B cell (primary cell): ENCODE measurements around the gene TGFBR3. TPM values are rescaled to one million over a fixed set of nuclear protein-coding genes. Genes with fewer than 3 reads are reported as not detected.

Experiments
- ATAC-seq: fragments of 200-7000 bp; cut with Tn5 transposase; one replicate; pipeline ENCODE4 v1.10.0; 2021; ENCODE audit warnings: low read depth, mild to moderate bottlenecking, moderate number of reproducible peaks, moderate library complexity
- CTCF ChIA-PET: fragments of 350-600 bp; sonication (Branson Sonifier 250); formaldehyde crosslinking; loops from one replicate; lab custom pipeline; 2021; ENCODE audit warnings: antibody characterized with exemption, inconsistent platforms; lab: Charles Lee
- POLR2A ChIA-PET: fragments of 350-600 bp; sonication (Branson Sonifier 250); formaldehyde crosslinking; loops from one replicate; lab custom pipeline; 2021; ENCODE audit warnings: antibody characterized with exemption; lab: Charles Lee
- DNase-seq: peaks from one replicate; pipeline ENCODE4 v3.0.0; 2013
- H2AFZ ChIP-seq: 2 replicates; pipeline ENCODE4 v1.6.1; 2012; ENCODE audit warnings: mild to moderate bottlenecking, low read depth, low read length; ENCODE audit not compliant: insufficient read depth, poor library complexity, severe bottlenecking
- H3K27ac ChIP-seq, 2 donors: 1 replicate in 1 of 2; 2 replicates in 1 of 2; pipeline ENCODE4 v1.5.1; 2012 to 2013; ENCODE audit warnings: low read length in 2 of 2, mild to moderate bottlenecking in 2 of 2, moderate library complexity in 1 of 2
- H3K27me3 ChIP-seq, 4 experiments: fragments of 200-600 bp in 1 of 4; sonication (generic) in 1 of 4; replicated peaks in 1 of 4; 1 replicate in 2 of 4; 2 replicates in 2 of 4; pipeline versions ENCODE4 v1.6.1 to v1.7.0; 2013 to 2016; ENCODE audit warnings: low read length in 3 of 4, mild to moderate bottlenecking in 2 of 4, mixed read lengths in 1 of 4, moderate library complexity in 1 of 4; ENCODE audit not compliant: insufficient read depth in 4 of 4, control insufficient read depth in 3 of 4; ENCODE audit errors: control extremely low read depth in 1 of 4
- H3K36me3 ChIP-seq, 2 experiments: replicated peaks in 1 of 2; 1 replicate in 1 of 2; 2 replicates in 1 of 2; pipeline versions ENCODE4 v1.6.1 to v1.7.1; 2013; ENCODE audit warnings: low read length in 1 of 2; ENCODE audit not compliant: insufficient read depth in 2 of 2, control insufficient read depth in 1 of 2; ENCODE audit errors: control extremely low read depth in 1 of 2, extremely low read depth in 1 of 2
- H3K4me1 ChIP-seq, 2 donors: fragments of 200-600 bp in 1 of 2; sonication (generic) in 1 of 2; 1 replicate in 1 of 2; 2 replicates in 1 of 2; pipeline versions ENCODE4 v1.5.1 to v1.6.1; 2013 to 2017; ENCODE audit warnings: low read length in 2 of 2; ENCODE audit not compliant: control insufficient read depth in 2 of 2, insufficient read depth in 2 of 2
- H3K4me2 ChIP-seq: replicated peaks from 2 replicates; pipeline ENCODE3; 2012; ENCODE audit warnings: mild to moderate bottlenecking, low read depth, low read length; ENCODE audit not compliant: poor library complexity, severe bottlenecking
- H3K4me3 ChIP-seq, 5 experiments: fragments of 200-600 bp in 1 of 5; sonication (generic) in 1 of 5; 1 replicate in 3 of 5; 2 replicates in 2 of 5; pipeline versions ENCODE4 v1.5.1 to v1.7.0; 2011 to 2016; ENCODE audit warnings: low read length in 4 of 5, mild to moderate bottlenecking in 4 of 5, low read depth in 2 of 5, control low read depth in 1 of 5, moderate library complexity in 1 of 5; ENCODE audit not compliant: insufficient read depth in 1 of 5; ENCODE audit errors: control extremely low read depth in 1 of 5, extremely low read depth in 1 of 5
- H3K79me2 ChIP-seq: fragments of 200-600 bp; sonication (generic); one replicate; pipeline ENCODE4 v1.6.0; 2016; ENCODE audit warnings: low read length; ENCODE audit not compliant: control insufficient read depth, insufficient read depth
- H3K9ac ChIP-seq: fragments of 200-600 bp; sonication (generic); 2 replicates; pipeline ENCODE4 v1.6.1; 2017; ENCODE audit warnings: mild to moderate bottlenecking, low read length, moderate library complexity
- H3K9me3 ChIP-seq, 3 donors: one replicate each; pipeline versions ENCODE4 v1.6.1 to v1.7.1; 2013; ENCODE audit warnings: low read length in 2 of 3; ENCODE audit not compliant: control insufficient read depth in 2 of 3, insufficient read depth in 1 of 3; ENCODE audit errors: control extremely low read depth in 1 of 3
- H4K20me1 ChIP-seq: 2 replicates; pipeline ENCODE4 v1.6.0; 2012; ENCODE audit warnings: mild to moderate bottlenecking, low read length; ENCODE audit not compliant: insufficient read depth, control insufficient read depth, poor library complexity, severe bottlenecking
- H3K27ac Mint-ChIP-seq: one replicate; pipeline ENCODE4 v1.8.0; 2021; ENCODE audit warnings: mixed read lengths
- H3K27me3 Mint-ChIP-seq: one replicate; pipeline ENCODE4 v1.8.0; 2021; ENCODE audit warnings: mixed read lengths
- H3K4me1 Mint-ChIP-seq: one replicate; pipeline ENCODE4 v1.8.0; 2021; ENCODE audit warnings: mixed read lengths
- H3K4me3 Mint-ChIP-seq: one replicate; pipeline ENCODE4 v1.8.0; 2021; ENCODE audit warnings: mixed read lengths
- H3K9me3 Mint-ChIP-seq: one replicate; pipeline ENCODE4 v1.8.0; 2022; ENCODE audit warnings: mixed read lengths; ENCODE audit not compliant: insufficient read depth
- EZH2 ChIP-seq: IDR thresholded peaks from 2 replicates; pipeline ENCODE4 v1.6.1; 2012; ENCODE audit warnings: borderline replicate concordance, low read depth, mild to moderate bottlenecking, moderate library complexity, low read length; ENCODE audit not compliant: insufficient read depth, poor library complexity, severe bottlenecking
- WGBS: methylation state at CpG from one replicate; pipeline ENCODE4 v1.1.5; 2013; ENCODE audit warnings: missing lambda C conversion rate; ENCODE audit not compliant: insufficient coverage; 5-methylcytosine and 5-hydroxymethylcytosine counted together
- intact Hi-C: fragments of 100-400 bp; cut with micrococcal nuclease; formaldehyde crosslinking; loops from one replicate; pipeline ENCODE4 v1.10.0; 2022
- polyA plus RNA-seq: library from polyadenylated mRNA; depleted of rRNA; stranded (reverse); fragments of >200 nt; gene quantifications from 2 replicates; pipeline ENCODE4 v1.2.3, GENCODE V29; 2012
- total RNA-seq, 2 donors: library from RNA; stranded (reverse); fragments of 120-200 nt in 1 of 2; gene quantifications; 1 replicate in 1 of 2; 2 replicates in 1 of 2; pipeline versions ENCODE4 v1.2.3 to v1.2.4, GENCODE V29; 2013 to 2022
- TF ChIP-seq, protein P1 (sequence below): fragments of 200-600 bp; IDR thresholded peaks from one replicate; pipeline ENCODE4 v1.8.0; 2022; ENCODE audit warnings: antibody characterized with exemption, mild to moderate bottlenecking

The TGFBR3 gene
- total and polyA plus RNA-seq, 2 donors (not counting 1 experiment from before 2014, with no cell fraction given) = 0.10 to 0.12 TPM

DNA sequence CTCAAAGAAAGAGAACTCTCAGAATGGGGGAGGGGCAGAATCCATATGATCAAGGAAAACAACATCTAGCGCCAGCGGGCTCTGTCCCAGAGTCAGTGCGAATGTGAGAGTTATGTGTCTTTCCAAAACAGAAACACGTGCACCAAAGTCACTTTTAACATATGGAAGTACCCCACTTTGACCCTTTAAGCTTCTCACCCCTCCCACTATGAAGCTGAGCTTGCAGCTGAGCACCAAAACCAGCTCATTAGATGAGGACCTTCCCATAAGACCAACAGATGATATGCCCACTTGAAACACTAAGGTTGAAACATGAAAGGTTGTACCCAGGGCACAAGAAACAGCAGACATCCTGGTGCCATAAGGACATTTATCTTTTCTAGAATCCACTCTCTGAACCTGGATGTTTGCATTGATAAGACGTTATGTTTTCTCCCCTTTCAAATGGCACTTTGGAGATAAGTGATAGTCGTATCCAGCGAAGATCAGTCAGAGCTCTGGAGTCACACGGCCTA lies 171.0 kb downstream of the TGFBR3 start:
- H4K20me1 ChIP-seq = no peaks in the 10 kb centered on the region
- H3K4me3 ChIP-seq = no peak overlapping the region
- no peaks in the 10 kb centered on the region for H3K9me3 ChIP-seq
- H3K4me1 ChIP-seq = no peaks in the 10 kb centered on the region
- no peaks in the 10 kb centered on the region for H3K36me3 ChIP-seq
- no peak overlapping the region for H2AFZ ChIP-seq
- peaks cover 8% of the 10 kb centered on the region for H3K27me3 Mint-ChIP-seq
- ATAC-seq (no peak), DNase-seq (no peak)
- H3K79me2 ChIP-seq = no peaks in the 10 kb centered on the region
- peaks cover 9% of the 10 kb centered on the region for H3K4me1 Mint-ChIP-seq
- H3K9me3 Mint-ChIP-seq = no peaks in the 10 kb centered on the region
- no peaks in the 10 kb centered on the region for H3K27me3 ChIP-seq
- 94% methylated on average over 3 of the region's 8 CpGs for WGBS
- no peak overlapping the region for H3K4me3 Mint-ChIP-seq
- TF ChIP-seq, protein P1, sequence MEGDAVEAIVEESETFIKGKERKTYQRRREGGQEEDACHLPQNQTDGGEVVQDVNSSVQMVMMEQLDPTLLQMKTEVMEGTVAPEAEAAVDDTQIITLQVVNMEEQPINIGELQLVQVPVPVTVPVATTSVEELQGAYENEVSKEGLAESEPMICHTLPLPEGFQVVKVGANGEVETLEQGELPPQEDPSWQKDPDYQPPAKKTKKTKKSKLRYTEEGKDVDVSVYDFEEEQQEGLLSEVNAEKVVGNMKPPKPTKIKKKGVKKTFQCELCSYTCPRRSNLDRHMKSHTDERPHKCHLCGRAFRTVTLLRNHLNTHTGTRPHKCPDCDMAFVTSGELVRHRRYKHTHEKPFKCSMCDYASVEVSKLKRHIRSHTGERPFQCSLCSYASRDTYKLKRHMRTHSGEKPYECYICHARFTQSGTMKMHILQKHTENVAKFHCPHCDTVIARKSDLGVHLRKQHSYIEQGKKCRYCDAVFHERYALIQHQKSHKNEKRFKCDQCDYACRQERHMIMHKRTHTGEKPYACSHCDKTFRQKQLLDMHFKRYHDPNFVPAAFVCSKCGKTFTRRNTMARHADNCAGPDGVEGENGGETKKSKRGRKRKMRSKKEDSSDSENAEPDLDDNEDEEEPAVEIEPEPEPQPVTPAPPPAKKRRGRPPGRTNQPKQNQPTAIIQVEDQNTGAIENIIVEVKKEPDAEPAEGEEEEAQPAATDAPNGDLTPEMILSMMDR = no peak
- ChIA-PET POLR2A (no interaction called here), CTCF (no interaction called here)
- no peak overlapping the region for H3K4me2 ChIP-seq
- intact Hi-C loops = no loop called here
- H3K27ac Mint-ChIP-seq = no peak overlapping the region
- H3K27ac ChIP-seq = no peak overlapping the region
- no peak overlapping the region for H3K9ac ChIP-seq

DNA sequence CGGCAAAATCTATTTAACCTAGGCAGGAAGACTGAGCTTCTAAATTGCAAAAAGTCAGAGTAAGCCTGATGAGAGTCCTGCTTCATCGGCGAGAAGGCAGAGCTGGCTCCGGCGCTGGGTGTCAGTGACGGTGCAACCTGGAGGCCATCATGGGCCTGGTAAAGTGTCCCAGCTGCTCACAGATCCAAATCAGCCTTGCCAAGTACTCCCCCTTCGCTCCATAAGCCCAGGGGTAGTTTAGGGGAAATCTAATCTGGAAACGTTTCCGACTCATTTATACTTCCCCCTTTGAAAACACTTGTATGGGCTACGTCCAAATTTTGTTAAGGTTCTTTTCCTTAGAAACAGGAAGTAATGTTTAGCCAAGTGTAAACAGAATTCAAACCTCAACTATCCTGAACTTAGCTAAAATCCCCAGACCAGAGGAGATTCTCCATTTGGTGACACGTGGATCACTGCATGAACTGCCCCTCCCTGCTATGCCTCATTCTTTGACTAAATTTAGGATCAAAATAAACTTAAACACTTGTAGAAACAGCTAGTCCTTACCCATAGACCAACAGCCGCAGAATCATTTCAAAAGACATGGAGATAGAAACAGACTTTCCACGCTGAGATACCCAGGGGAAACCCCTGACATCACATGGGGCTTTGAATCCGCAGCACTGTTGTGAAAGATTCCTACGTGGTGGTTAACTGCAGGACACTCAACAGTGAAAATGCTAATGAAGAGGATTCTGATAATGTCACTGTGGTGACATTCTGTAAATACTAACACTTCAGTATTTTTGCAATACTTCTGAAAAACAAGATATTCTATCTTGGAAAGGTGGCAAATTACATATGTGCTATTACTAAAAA lies 172.7 kb downstream of the TGFBR3 start:
- peaks cover 9% of the 10 kb centered on the region for H3K4me1 Mint-ChIP-seq
- Histone ChIP-seq H3K9ac (no peak overlapping the region), H3K79me2 (no peaks in the 10 kb centered on the region), H2AFZ (no peak overlapping the region), H3K27me3 (no peaks in the 10 kb centered on the region), H4K20me1 (no peaks in the 10 kb centered on the region), H3K4me3 (no peak overlapping the region), H3K4me2 (no peak overlapping the region), H3K36me3 (no peaks in the 10 kb centered on the region), H3K9me3 (no peaks in the 10 kb centered on the region), H3K4me1 (no peaks in the 10 kb centered on the region), H3K27ac (no peak overlapping the region)
- DNase-seq = no peak
- ChIA-PET POLR2A (no interaction called here), CTCF (no interaction called here)
- no peak for ATAC-seq
- no peaks in the 10 kb centered on the region for H3K9me3 Mint-ChIP-seq
- TF ChIP-seq EZH2 = no peak
- TF ChIP-seq, protein P1 = no peak
- peak overlapping the region; percentile 36 for H3K4me3 Mint-ChIP-seq
- H3K27ac Mint-ChIP-seq = no peak overlapping the region
- H3K27me3 Mint-ChIP-seq = peaks cover 8% of the 10 kb centered on the region
- intact Hi-C loops = no loop called here
- WGBS = 72% methylated on average over 7 of the region's 15 CpGs
